HepG2 (cell line): ENCODE data around the gene HECA. TPM values are rescaled to one million over a fixed set of nuclear protein-coding genes. Genes with fewer than 3 reads are reported as not detected.
"Not testable (repeated sequence)": the region's sequence is repeated elsewhere in the genome, so short reads cannot be mapped to it uniquely, and the experiment has no call there.

Experiments
- ATAC-seq: fragments of 200-7000 bp; cut with Tn5 transposase; 3 replicates; pipeline ENCODE4 v1.9.1; 2020; ENCODE audit warnings: mild to moderate bottlenecking, moderate library complexity
- BruUV-seq: library from RNA; stranded (reverse); fragments of 400-500 nt; replicated peaks from 2 replicates; lab custom pipeline; 2021; lab: Mats Ljungman, UMichigan
- CTCF ChIA-PET: fragments of 300-600 bp; formaldehyde crosslinking; extraction: SDS; loops from one replicate; lab custom pipeline; 2021; ENCODE audit warnings: low total read pairs, inconsistent platforms, low intra/inter-chr PET ratio; lab: Yijun Ruan, JAX
- POLR2A ChIA-PET: fragments of 350-600 bp; sonication (Branson Sonifier 250); formaldehyde crosslinking; loops from one replicate; lab custom pipeline; 2020; ENCODE audit warnings: antibody characterized with exemption, inconsistent platforms; lab: Yijun Ruan, JAX
- DNase-seq: peaks from one replicate; pipeline ENCODE4 v3.0.0-alpha.2; 2015; ENCODE audit warnings: low spot score
- FAIRE-seq: peaks from 3 replicates; lab custom pipeline; 2011; peaks lifted over from hg19 to GRCh38; lab: Jason Lieb, UNC
- H2AFZ ChIP-seq: one replicate; pipeline ENCODE4 v1.6.1; 2011; ENCODE audit warnings: low read length, inconsistent platforms
- H3K27ac ChIP-seq: fragments of 300-600 bp; 3 replicates; pipeline ENCODE4 v1.8.0; 2011; ENCODE audit warnings: mixed run types, mild to moderate bottlenecking, mixed read lengths, low read length, inconsistent platforms; ENCODE audit not compliant: insufficient read depth; ENCODE audit errors: extremely low read length
- H3K27me3 ChIP-seq, 2 experiments: fragments of 200-600 bp in 1 of 2; 2 replicates in 1 of 2; 3 replicates in 1 of 2; pipeline versions ENCODE4 v1.6.0 to v1.8.0; 2011; ENCODE audit warnings: low read length in 2 of 2, mild to moderate bottlenecking in 2 of 2, moderate library complexity in 2 of 2, inconsistent platforms in 1 of 2; ENCODE audit not compliant: insufficient read depth in 2 of 2, control insufficient read depth in 1 of 2
- H3K36me3 ChIP-seq, 2 experiments: fragments of 200-600 bp in 1 of 2; replicated peaks in 1 of 2; 2 replicates in 1 of 2; 3 replicates in 1 of 2; pipeline versions ENCODE4 v1.5.1 to v1.8.0; 2011; ENCODE audit warnings: low read length in 2 of 2, inconsistent platforms in 1 of 2; ENCODE audit not compliant: insufficient read depth in 2 of 2, control insufficient read depth in 1 of 2
- H3K4me1 ChIP-seq: 2 replicates; pipeline ENCODE4 v1.5.1; 2012; ENCODE audit warnings: low read length, inconsistent platforms; ENCODE audit not compliant: insufficient read depth
- H3K4me2 ChIP-seq: 2 replicates; pipeline ENCODE4 v1.6.0; 2011; ENCODE audit warnings: low read depth, low read length, inconsistent platforms
- H3K4me3 ChIP-seq, 3 experiments: fragments of 200-600 bp in 1 of 3; sonication (generic), shearing (Covaris generic) in 1 of 3; replicated peaks in 1 of 3; 2 replicates each; pipeline ENCODE4 v1.5.1; 2011 to 2016; ENCODE audit warnings: low read length in 3 of 3, inconsistent platforms in 2 of 3, low read depth in 2 of 3, mild to moderate bottlenecking in 2 of 3, control low read depth in 1 of 3, mixed read lengths in 1 of 3; ENCODE audit not compliant: insufficient read depth in 1 of 3
- H3K79me2 ChIP-seq: one replicate; pipeline ENCODE4 v1.6.1; 2011; ENCODE audit warnings: low read length, inconsistent platforms; ENCODE audit not compliant: insufficient read depth
- H3K9ac ChIP-seq: 2 replicates; pipeline ENCODE4 v1.6.0; 2011; ENCODE audit warnings: mild to moderate bottlenecking, low read depth, low read length, inconsistent platforms; ENCODE audit not compliant: insufficient read depth
- H3K9me3 ChIP-seq: 2 replicates; pipeline ENCODE4 v1.5.1; 2012; ENCODE audit warnings: mild to moderate bottlenecking, low read length
- H4K20me1 ChIP-seq: 2 replicates; pipeline ENCODE4 v1.6.0; 2011; ENCODE audit warnings: inconsistent platforms, mild to moderate bottlenecking, low read length, moderate library complexity; ENCODE audit not compliant: insufficient read depth
- PHF21A ChIP-seq: sonication (generic); formaldehyde crosslinking; IDR thresholded peaks from 2 replicates; pipeline ENCODE4 v1.5.0; 2020; ENCODE audit warnings: mild to moderate bottlenecking, missing genetic modification reagents
- SRSF9 ChIP-seq: fragments of 200-400 bp; formaldehyde crosslinking; IDR thresholded peaks from 2 replicates; pipeline ENCODE4 v1.6.1; 2018; ENCODE audit warnings: borderline replicate concordance, mild to moderate bottlenecking, low read depth, low read length; ENCODE audit not compliant: insufficient read depth, poor library complexity, severe bottlenecking
- TBX3 ChIP-seq: fragments of 450-650 bp; IDR thresholded peaks from 2 replicates; pipeline ENCODE4 v1.6.1; 2017; ENCODE audit warnings: antibody characterized with exemption, mild to moderate bottlenecking, inconsistent platforms, borderline replicate concordance
- ZNF264 ChIP-seq: sonication (generic); formaldehyde crosslinking; IDR thresholded peaks from 2 replicates; pipeline ENCODE4 v1.4.0; 2020; ENCODE audit warnings: missing genetic modification reagents
- WGBS: methylation state at CpG from one replicate; pipeline ENCODE4 v1.1.6; 2017; ENCODE audit warnings: low lambda C conversion rate; 5-methylcytosine and 5-hydroxymethylcytosine counted together
- in situ Hi-C: cut with HindIII; loops from 2 replicates; pipeline ENCODE4 v1.10.0; 2017; ENCODE audit warnings: low pct_unique_long_range_greater_than_20kb; ENCODE audit not compliant: extremely low pct_ligation_motif_present
- intact Hi-C: fragments of 100-400 bp; cut with micrococcal nuclease; formaldehyde crosslinking; loops from one replicate; pipeline ENCODE4 v1.10.0; 2022; ENCODE audit not compliant: unreplicated experiment
- polyA plus RNA-seq, 8 experiments: library from polyadenylated mRNA; depleted of rRNA in 3 of 8; stranded (reverse) in 7 of 8; unstranded in 1 of 8; fragments of >200 nt; fragmentation: Illumina TruSeq in 4 of 8; extraction: Trizol in 4 of 8; gene quantifications; 2 replicates each; pipeline versions ENCODE4 v1.2.1 to v1.2.3, GENCODE V29; 2011 to 2016; ENCODE audit warnings: low read depth in 4 of 8, missing spikeins in 1 of 8, mixed read lengths in 1 of 8; ENCODE audit not compliant: insufficient read depth in 1 of 8
- total RNA-seq, 5 experiments: library from RNA; depleted of rRNA; stranded (reverse); fragments of >200 nt; fragmentation: Illumina TruSeq; extraction: Trizol; gene quantifications; 2 replicates each; pipeline ENCODE4 v1.2.3, GENCODE V29; 2016; ENCODE audit warnings: low read depth in 1 of 5
- TF ChIP-seq, protein P1 (sequence below): sonication (generic); formaldehyde crosslinking; IDR thresholded peaks from 2 replicates; pipeline ENCODE4 v1.9.0; 2021; ENCODE audit warnings: missing genetic modification reagents, borderline replicate concordance
- TF ChIP-seq, protein P2 (sequence below): sonication (generic); formaldehyde crosslinking; IDR thresholded peaks from 2 replicates; pipeline ENCODE4 v1.5.0; 2020; ENCODE audit warnings: missing genetic modification reagents

HECA gene
- total and polyA plus RNA-seq, 2 of the 13 experiments (the other 11 are each of a cell fraction or from before 2014, with no cell fraction given), result 0.18 to 0.49 TPM

DNA sequence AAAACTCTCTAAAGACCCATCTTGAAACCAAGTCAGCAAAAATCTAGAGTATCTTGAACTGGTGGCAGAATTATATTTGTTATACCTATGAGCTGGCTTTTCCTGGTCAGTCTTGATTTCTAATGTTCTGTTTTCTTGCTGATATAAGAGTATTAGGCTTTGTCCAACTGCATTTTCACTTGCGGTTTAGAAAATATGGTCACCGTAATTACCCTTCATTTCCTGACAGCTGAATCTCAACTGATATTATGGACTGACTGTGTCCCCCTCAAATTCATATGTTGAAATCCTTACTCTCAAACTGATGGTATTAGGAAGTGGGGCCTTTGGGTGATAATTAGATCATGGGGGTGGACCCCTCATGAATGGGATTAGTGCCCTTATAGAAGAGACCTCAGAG, 84.9 kb downstream of the HECA start:
- no peaks in the 10 kb centered on the region for H3K4me1 ChIP-seq
- in situ Hi-C loops, result loop anchor here (10.0 kb wide), 1 partner anchor 135 kb away; no protein-coding TSS in a partner anchor
- no peak overlapping the region for H3K9ac ChIP-seq
- BruUV-seq, result no TSS peak
- H4K20me1 ChIP-seq, result no peaks in the 10 kb centered on the region
- WGBS, result 87% methylated on average over 2 of the region's 2 CpGs
- no peak for FAIRE-seq
- H3K79me2 ChIP-seq, result no peaks in the 10 kb centered on the region
- H3K9me3 ChIP-seq, result no peaks in the 10 kb centered on the region
- POLR2A ChIA-PET, result no interaction called here
- H3K4me2 ChIP-seq, result no peak overlapping the region
- TF ChIP-seq, protein P1, sequence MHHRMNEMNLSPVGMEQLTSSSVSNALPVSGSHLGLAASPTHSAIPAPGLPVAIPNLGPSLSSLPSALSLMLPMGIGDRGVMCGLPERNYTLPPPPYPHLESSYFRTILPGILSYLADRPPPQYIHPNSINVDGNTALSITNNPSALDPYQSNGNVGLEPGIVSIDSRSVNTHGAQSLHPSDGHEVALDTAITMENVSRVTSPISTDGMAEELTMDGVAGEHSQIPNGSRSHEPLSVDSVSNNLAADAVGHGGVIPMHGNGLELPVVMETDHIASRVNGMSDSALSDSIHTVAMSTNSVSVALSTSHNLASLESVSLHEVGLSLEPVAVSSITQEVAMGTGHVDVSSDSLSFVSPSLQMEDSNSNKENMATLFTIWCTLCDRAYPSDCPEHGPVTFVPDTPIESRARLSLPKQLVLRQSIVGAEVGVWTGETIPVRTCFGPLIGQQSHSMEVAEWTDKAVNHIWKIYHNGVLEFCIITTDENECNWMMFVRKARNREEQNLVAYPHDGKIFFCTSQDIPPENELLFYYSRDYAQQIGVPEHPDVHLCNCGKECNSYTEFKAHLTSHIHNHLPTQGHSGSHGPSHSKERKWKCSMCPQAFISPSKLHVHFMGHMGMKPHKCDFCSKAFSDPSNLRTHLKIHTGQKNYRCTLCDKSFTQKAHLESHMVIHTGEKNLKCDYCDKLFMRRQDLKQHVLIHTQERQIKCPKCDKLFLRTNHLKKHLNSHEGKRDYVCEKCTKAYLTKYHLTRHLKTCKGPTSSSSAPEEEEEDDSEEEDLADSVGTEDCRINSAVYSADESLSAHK, result no peak
- 0 out of 2 replicates have a peak, but pooled peaks have one; percentile 49 for TF ChIP-seq ZNF264
- TF ChIP-seq, protein P2, sequence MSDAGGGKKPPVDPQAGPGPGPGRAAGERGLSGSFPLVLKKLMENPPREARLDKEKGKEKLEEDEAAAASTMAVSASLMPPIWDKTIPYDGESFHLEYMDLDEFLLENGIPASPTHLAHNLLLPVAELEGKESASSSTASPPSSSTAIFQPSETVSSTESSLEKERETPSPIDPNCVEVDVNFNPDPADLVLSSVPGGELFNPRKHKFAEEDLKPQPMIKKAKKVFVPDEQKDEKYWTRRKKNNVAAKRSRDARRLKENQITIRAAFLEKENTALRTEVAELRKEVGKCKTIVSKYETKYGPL (CRISPR knock-in tag), result no peak
- no peak for TF ChIP-seq TBX3
- TF ChIP-seq PHF21A (CRISPR knock-in tag), result 0 out of 2 replicates have a peak, but pooled peaks have one; percentile 3
- TF ChIP-seq SRSF9, result no peak
- TF ChIP-seq, all 625 proteins: peak for 2
- Histone ChIP-seq H2AFZ (no peak overlapping the region), H3K27ac (no peak overlapping the region), H3K36me3 (no peaks in the 10 kb centered on the region), H3K4me3 (no peak overlapping the region), H3K27me3 (no peaks in the 10 kb centered on the region)
- ATAC-seq, result no peak
- no peak for DNase-seq
- CTCF ChIA-PET, result interaction anchor here (1.0 to 1.3 kb wide), 2 partner anchors 145 to 404 kb away, joined by 3 to 9 read pairs; no protein-coding TSS in a partner anchor
- intact Hi-C loops, result loop anchor here (1.0 kb wide), 3 partner anchors 145 to 1222 kb away; no protein-coding TSS in a partner anchor

DNA sequence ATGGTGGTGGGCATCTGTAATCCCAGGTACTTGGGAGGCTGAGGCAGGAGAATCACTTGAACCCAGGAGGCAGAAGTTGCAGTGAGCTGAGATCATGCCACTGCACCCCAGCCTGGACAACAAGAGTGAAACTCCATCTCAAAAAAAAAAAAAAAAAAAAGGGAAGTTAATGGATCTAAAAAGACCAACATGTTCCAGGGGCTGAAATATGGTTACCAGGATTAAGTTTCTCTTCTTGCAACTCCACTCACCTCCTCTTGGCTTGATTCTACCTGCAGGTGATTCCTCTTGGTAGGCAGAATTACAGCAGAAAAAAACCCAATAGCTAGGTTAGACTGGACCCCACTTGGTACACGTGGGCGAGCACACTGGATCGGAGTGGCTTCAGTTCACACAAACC, 93.5 kb downstream of the HECA start:
- H3K36me3 ChIP-seq, H2AFZ ChIP-seq, ATAC-seq, POLR2A ChIA-PET, BruUV-seq, H3K27me3 ChIP-seq, DNase-seq, intact Hi-C loops, H3K4me1 ChIP-seq, H3K4me2 ChIP-seq, FAIRE-seq, H3K9ac ChIP-seq, H4K20me1 ChIP-seq, H3K79me2 ChIP-seq, CTCF ChIA-PET, H3K27ac ChIP-seq, H3K4me3 ChIP-seq, H3K9me3 ChIP-seq: not testable (repeated sequence)
- in situ Hi-C loops, result loop anchor here (10.0 kb wide), 1 partner anchor 126 kb away; no protein-coding TSS in a partner anchor
- 81% methylated on average over 3 of the region's 3 CpGs for WGBS
